ENCODE measurements around the gene ZFAND6. TPM values are rescaled to one million over a fixed set of nuclear protein-coding genes. Genes with fewer than 3 reads are reported as not detected.

ZFAND6 gene
- total and polyA plus RNA-seq, 2 experiments from 2014 or later = 104 to 187 TPM

- H2AFZ ChIP-seq = no peak overlapping the region
- no peaks in the 10 kb centered on the region for H3K27me3 ChIP-seq
- DNase-seq (ENCODE audit: low spot score) = no peak
- H3K9me3 ChIP-seq (ENCODE audit: low read depth) = no peaks in the 10 kb centered on the region
- no peaks in the 10 kb centered on the region for H4K20me1 ChIP-seq (ENCODE audit: insufficient read depth, poor library complexity, severe bottlenecking)
- H3K4me3 ChIP-seq = no peak overlapping the region
- TF ChIP-seq CTCF (IDR thresholded peaks at IDR 0.05; ENCODE audit: poor library complexity) = no peak
- no peak for TF ChIP-seq EZH2phosphoT487 (IDR thresholded peaks at IDR 0.05; ENCODE audit: low read depth, severe bottlenecking, unreplicated experiment)
- TF ChIP-seq EZH2 (IDR thresholded peaks at IDR 0.05; ENCODE audit: borderline replicate concordance) = no peak
- 63% methylated on average over 5 of the region's 5 CpGs for WGBS (ENCODE audit: low lambda C conversion rate, missing lambda C conversion rate)
- H3K4me1 ChIP-seq (ENCODE audit: insufficient read depth) = peaks cover 36% of the 10 kb centered on the region
- H3K27ac ChIP-seq = peak overlapping the region; percentile 29
- H3K79me2 ChIP-seq = peaks cover 12% of the 10 kb centered on the region
- H3K36me3 ChIP-seq (replicated peaks; ENCODE audit: insufficient read depth, low read depth) = no peaks in the 10 kb centered on the region
- no peaks in the 10 kb centered on the region for H3K9me2 ChIP-seq (replicated peaks; ENCODE audit: insufficient read depth)
- no peak overlapping the region for H3K4me2 ChIP-seq
Observed at GRCh38 chr15:80157215-80157614, 97.7 kb downstream of the ZFAND6 start.

GRCh38 chr15:80159301-80159700, 99.8 kb downstream of the ZFAND6 start:
- H3K4me3 ChIP-seq = no peak overlapping the region
- no peak overlapping the region for H2AFZ ChIP-seq
- H3K4me1 ChIP-seq (ENCODE audit: insufficient read depth) = peaks cover 30% of the 10 kb centered on the region
- TF ChIP-seq EZH2 (IDR thresholded peaks at IDR 0.05; ENCODE audit: borderline replicate concordance) (no peak), EZH2phosphoT487 (IDR thresholded peaks at IDR 0.05; ENCODE audit: low read depth, severe bottlenecking, unreplicated experiment) (no peak), CTCF (IDR thresholded peaks at IDR 0.05; ENCODE audit: poor library complexity) (no peak)
- no peaks in the 10 kb centered on the region for H3K9me3 ChIP-seq (ENCODE audit: low read depth)
- WGBS (ENCODE audit: low lambda C conversion rate, missing lambda C conversion rate) = 95% methylated on average over 5 of the region's 5 CpGs
- H3K4me2 ChIP-seq = no peak overlapping the region
- H4K20me1 ChIP-seq (ENCODE audit: insufficient read depth, poor library complexity, severe bottlenecking) = no peaks in the 10 kb centered on the region
- no peak for DNase-seq (ENCODE audit: low spot score)
- no peaks in the 10 kb centered on the region for H3K36me3 ChIP-seq (replicated peaks; ENCODE audit: insufficient read depth, low read depth)
- no peaks in the 10 kb centered on the region for H3K9me2 ChIP-seq (replicated peaks; ENCODE audit: insufficient read depth)
- H3K79me2 ChIP-seq = peaks cover 12% of the 10 kb centered on the region
- H3K27me3 ChIP-seq = no peaks in the 10 kb centered on the region
- H3K27ac ChIP-seq = no peak overlapping the region

GRCh38 chr15:80159811-80160569, 100.5 kb downstream of the ZFAND6 start:
- H3K4me3 ChIP-seq = no peak overlapping the region
- peak overlapping the region; percentile 70 for H3K27ac ChIP-seq
- no peaks in the 10 kb centered on the region for H3K9me2 ChIP-seq (replicated peaks; ENCODE audit: insufficient read depth)
- H4K20me1 ChIP-seq (ENCODE audit: insufficient read depth, poor library complexity, severe bottlenecking) = no peaks in the 10 kb centered on the region
- no peak overlapping the region for H2AFZ ChIP-seq
- TF ChIP-seq CTCF (IDR thresholded peaks at IDR 0.05; ENCODE audit: poor library complexity) (no peak), EZH2 (IDR thresholded peaks at IDR 0.05; ENCODE audit: borderline replicate concordance) (no peak), EZH2phosphoT487 (IDR thresholded peaks at IDR 0.05; ENCODE audit: low read depth, severe bottlenecking, unreplicated experiment) (no peak)
- H3K4me1 ChIP-seq (ENCODE audit: insufficient read depth) = peaks cover 27% of the 10 kb centered on the region
- H3K27me3 ChIP-seq = no peaks in the 10 kb centered on the region
- H3K9me3 ChIP-seq (ENCODE audit: low read depth) = no peaks in the 10 kb centered on the region
- 95% methylated on average over 12 of the region's 12 CpGs for WGBS (ENCODE audit: low lambda C conversion rate, missing lambda C conversion rate)
- no peaks in the 10 kb centered on the region for H3K36me3 ChIP-seq (replicated peaks; ENCODE audit: insufficient read depth, low read depth)
- H3K4me2 ChIP-seq = no peak overlapping the region
- DNase-seq (ENCODE audit: low spot score) = no peak
- H3K79me2 ChIP-seq = peaks cover 6% of the 10 kb centered on the region
